NCI-H524 (cell line): Measurements from ENCODE around the gene YPEL3.

Experiments used
- DNase-seq, 2 experiments: peaks; one replicate each; lab custom pipeline; 2025; lab: John Stamatoyannopoulos, UW

The YPEL3 gene

GRCh38 chr16:30049871-30050270 lies 46.1 kb downstream of the YPEL3 start:
- no peak for DNase-seq

- no peak for DNase-seq
Observed at GRCh38 chr16:30046588-30046987, 49.4 kb downstream of the YPEL3 start.

- DNase-seq, result no peak
Observed at GRCh38 chr16:30046178-30046577, 49.8 kb downstream of the YPEL3 start.
